ENCODE measurements around the gene MED26. TPM values are rescaled to one million over a fixed set of nuclear protein-coding genes. Genes with fewer than 3 reads are reported as not detected.

The MED26 gene
- total and polyA plus RNA-seq, 8 donors: 0.58 to 41.7 (median 4.3) TPM

DNA sequence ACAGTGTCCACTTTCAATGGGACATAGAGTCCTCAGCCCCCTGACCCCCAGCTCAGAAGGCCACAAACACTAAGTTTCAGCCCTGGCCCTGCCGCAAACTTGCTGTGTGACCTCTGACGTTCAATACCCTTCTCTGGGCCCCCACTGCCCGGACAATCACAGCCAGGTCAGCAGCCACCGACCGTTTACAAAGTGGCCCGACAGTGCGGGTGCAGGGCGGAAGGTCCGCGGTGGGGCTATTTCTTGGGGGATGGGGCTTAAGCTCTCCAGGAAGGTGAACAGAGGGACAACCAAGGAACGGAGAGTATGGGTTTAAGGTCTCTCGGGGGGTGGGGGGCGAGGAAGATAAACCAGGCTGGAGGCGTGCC lies 31.4 kb upstream of the MED26 start:
- Histone ChIP-seq H3K4me1 (peaks cover 33 to 87% (median 65%) of the 10 kb centered on the region in 4 donors), H3K4me3 (peak overlapping the region; percentile 74 to 89 (median 78)), H3K27me3 (no peaks in the 10 kb centered on the region), H3K27ac (peak overlapping the region; percentile 85 to 96 (median 93)), H3K36me3 (peaks cover 23 to 44% (median 41%) of the 10 kb centered on the region in 4 donors), H3K9me3 (no peaks in the 10 kb centered on the region)
- TF ChIP-seq POLR2AphosphoS5 (IDR thresholded peaks at IDR 0.05) (no peak), EP300 (IDR thresholded peaks at IDR 0.05) (no peak), POLR2A (IDR thresholded peaks at IDR 0.05) (no peak)
- TF ChIP-seq, protein P1, sequence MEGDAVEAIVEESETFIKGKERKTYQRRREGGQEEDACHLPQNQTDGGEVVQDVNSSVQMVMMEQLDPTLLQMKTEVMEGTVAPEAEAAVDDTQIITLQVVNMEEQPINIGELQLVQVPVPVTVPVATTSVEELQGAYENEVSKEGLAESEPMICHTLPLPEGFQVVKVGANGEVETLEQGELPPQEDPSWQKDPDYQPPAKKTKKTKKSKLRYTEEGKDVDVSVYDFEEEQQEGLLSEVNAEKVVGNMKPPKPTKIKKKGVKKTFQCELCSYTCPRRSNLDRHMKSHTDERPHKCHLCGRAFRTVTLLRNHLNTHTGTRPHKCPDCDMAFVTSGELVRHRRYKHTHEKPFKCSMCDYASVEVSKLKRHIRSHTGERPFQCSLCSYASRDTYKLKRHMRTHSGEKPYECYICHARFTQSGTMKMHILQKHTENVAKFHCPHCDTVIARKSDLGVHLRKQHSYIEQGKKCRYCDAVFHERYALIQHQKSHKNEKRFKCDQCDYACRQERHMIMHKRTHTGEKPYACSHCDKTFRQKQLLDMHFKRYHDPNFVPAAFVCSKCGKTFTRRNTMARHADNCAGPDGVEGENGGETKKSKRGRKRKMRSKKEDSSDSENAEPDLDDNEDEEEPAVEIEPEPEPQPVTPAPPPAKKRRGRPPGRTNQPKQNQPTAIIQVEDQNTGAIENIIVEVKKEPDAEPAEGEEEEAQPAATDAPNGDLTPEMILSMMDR (IDR thresholded peaks at IDR 0.05): no peak
- 0 to 5% (median 2%) methylated on average over 14 of the region's 14 CpGs for WGBS, 5 donors
- DNase-seq: peak in 1 of 2 donors; percentile 26
- intact Hi-C loops (cut with DNase I; ENCODE audit: low total_unique reads): no loop called here

DNA sequence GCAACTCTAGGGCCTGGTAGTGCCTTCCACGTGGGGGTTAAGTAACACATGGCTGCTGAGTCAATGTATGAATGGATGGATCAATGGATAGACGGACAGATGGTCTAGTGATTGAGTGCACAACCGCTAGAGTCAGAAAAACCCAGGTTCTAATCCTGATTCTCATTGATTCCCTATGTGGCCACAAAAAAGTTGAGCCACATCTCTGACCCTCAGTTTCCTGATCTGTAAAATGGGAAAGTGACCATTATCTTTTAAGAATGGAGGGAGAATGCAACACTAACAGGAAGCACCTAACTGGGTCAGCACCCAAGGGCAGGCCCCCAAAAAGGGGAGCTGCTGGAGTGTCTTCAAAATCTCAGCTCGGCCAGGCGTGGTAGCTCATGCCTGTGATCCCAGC lies 29.4 kb upstream of the MED26 start:
- Histone ChIP-seq H3K4me1 (peaks cover 27 to 68% (median 54%) of the 10 kb centered on the region in 4 donors), H3K36me3 (peaks cover 43 to 65% (median 61%) of the 10 kb centered on the region in 4 donors), H3K27ac (no peak overlapping the region), H3K27me3 (no peaks in the 10 kb centered on the region), H3K4me3 (no peak overlapping the region), H3K9me3 (no peaks in the 10 kb centered on the region)
- WGBS, 5 donors: 84 to 88% (median 86%) methylated on average over 5 of the region's 5 CpGs
- DNase-seq: no peak
- TF ChIP-seq, protein P1 (IDR thresholded peaks at IDR 0.05): no peak
- TF ChIP-seq POLR2A (IDR thresholded peaks at IDR 0.05): no peak
- TF ChIP-seq EP300 (IDR thresholded peaks at IDR 0.05): no peak
- intact Hi-C loops (cut with DNase I; ENCODE audit: low total_unique reads): no loop called here

DNA sequence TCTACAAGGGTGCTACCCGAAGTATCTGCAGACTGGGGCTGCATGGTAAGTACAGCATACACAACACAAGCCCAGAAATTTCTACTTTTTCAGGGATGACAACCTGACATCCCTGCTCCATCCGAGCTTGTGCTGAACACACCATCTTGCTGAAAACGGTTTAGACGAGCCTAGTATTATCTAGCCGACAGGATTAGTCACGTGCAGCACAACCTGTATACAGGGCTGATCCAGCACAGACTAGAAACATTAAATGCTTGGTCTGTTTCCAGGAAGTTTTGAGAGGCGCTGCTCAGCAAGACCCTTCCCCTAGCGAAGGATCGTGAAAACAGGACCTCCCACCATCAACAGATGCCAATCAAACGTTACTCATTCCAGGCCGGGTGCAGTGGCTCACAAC lies 27.7 kb upstream of the MED26 start:
- peaks cover 55 to 81% (median 78%) of the 10 kb centered on the region in 4 donors for H3K36me3 ChIP-seq
- intact Hi-C loops (cut with DNase I; ENCODE audit: low total_unique reads): no loop called here
- no peaks in the 10 kb centered on the region for H3K27me3 ChIP-seq
- peaks cover 17 to 54% (median 41%) of the 10 kb centered on the region in 4 donors for H3K4me1 ChIP-seq
- no peak overlapping the region for H3K4me3 ChIP-seq
- no peak overlapping the region for H3K27ac ChIP-seq
- no peaks in the 10 kb centered on the region for H3K9me3 ChIP-seq
- DNase-seq: no peak
- TF ChIP-seq POLR2AphosphoS5 (IDR thresholded peaks at IDR 0.05) (no peak), POLR2A (IDR thresholded peaks at IDR 0.05) (no peak), EP300 (IDR thresholded peaks at IDR 0.05) (no peak)
- TF ChIP-seq, protein P1 (IDR thresholded peaks at IDR 0.05): no peak
- WGBS, 5 donors: 72 to 86% (median 82%) methylated on average over 10 to 11 of the region's 11 CpGs

DNA sequence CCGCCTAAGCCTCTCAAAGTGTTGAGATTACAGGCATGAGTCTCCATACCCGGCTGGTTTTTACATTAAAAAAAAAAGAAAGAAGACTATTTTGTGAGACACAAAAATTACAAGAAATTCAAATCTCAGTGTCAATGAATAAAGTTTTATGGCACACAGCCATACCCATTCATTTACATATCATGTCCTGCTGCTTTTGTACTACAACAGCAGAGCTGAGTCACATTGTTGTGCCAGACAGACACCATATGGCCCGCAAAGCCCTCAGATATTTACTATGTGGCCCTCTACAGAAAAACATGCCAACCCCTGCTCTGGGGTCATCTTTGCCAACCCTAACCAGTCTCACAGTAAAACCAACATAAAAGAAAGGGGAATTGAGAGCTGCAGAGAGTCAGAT lies 26.6 kb upstream of the MED26 start:
- WGBS, 5 donors: 83 to 92% (median 89%) methylated on average over 3 of the region's 3 CpGs

More for the DNA sequence above, 26.6 kb upstream of the MED26 start:
- DNase-seq: no peak
- Histone ChIP-seq H3K4me3 (no peak overlapping the region), H3K27me3 (no peaks in the 10 kb centered on the region), H3K9me3 (no peaks in the 10 kb centered on the region), H3K4me1 (peaks cover 17 to 56% (median 40%) of the 10 kb centered on the region in 4 donors), H3K36me3 (peaks cover 55 to 92% (median 86%) of the 10 kb centered on the region in 4 donors), H3K27ac (no peak overlapping the region)
- TF ChIP-seq, protein P1 (IDR thresholded peaks at IDR 0.05): no peak
- no peak for TF ChIP-seq EP300 (IDR thresholded peaks at IDR 0.05)
- no peak for TF ChIP-seq POLR2AphosphoS5 (IDR thresholded peaks at IDR 0.05)
- TF ChIP-seq POLR2A (IDR thresholded peaks at IDR 0.05): no peak
- intact Hi-C loops (cut with DNase I; ENCODE audit: low total_unique reads): no loop called here
